Effector memory CD8-positive, alpha-beta T cell (primary cell): ENCODE results near the gene UBAC2.

ENCODE experiments used
- ATAC-seq: fragments of 150-1000 bp; cut with Tn5 transposase; replicated peaks from 2 replicates; pipeline ENCODE4 v1.10.0; 2021; ENCODE audit warnings: mild to moderate bottlenecking, moderate library complexity
- DNase-seq, 3 experiments: peaks; one replicate each; pipeline ENCODE4 v3.0.0; 2021
- H3K27ac Mint-ChIP-seq, 2 donors: one replicate each; pipeline ENCODE4 v1.8.0; 2022; ENCODE audit warnings: mild to moderate bottlenecking in 2 of 2, mixed read lengths in 2 of 2, moderate library complexity in 2 of 2
- H3K27me3 Mint-ChIP-seq, 2 donors: one replicate each; pipeline ENCODE4 v1.8.0; 2022; ENCODE audit warnings: mixed read lengths in 2 of 2
- H3K36me3 Mint-ChIP-seq: one replicate; pipeline ENCODE4 v1.8.0; 2022; ENCODE audit warnings: mild to moderate bottlenecking, moderate library complexity, mixed read lengths; ENCODE audit not compliant: insufficient read depth
- H3K4me1 Mint-ChIP-seq, 2 donors: one replicate each; pipeline ENCODE4 v1.8.0; 2022; ENCODE audit warnings: low read depth in 2 of 2, mixed read lengths in 2 of 2
- H3K4me3 Mint-ChIP-seq, 2 donors: one replicate each; pipeline ENCODE4 v1.8.0; 2022; ENCODE audit warnings: mild to moderate bottlenecking in 2 of 2, mixed read lengths in 2 of 2, moderate library complexity in 2 of 2
- H3K9me3 Mint-ChIP-seq, 2 donors: one replicate each; pipeline ENCODE4 v1.8.0; 2022; ENCODE audit warnings: mixed read lengths in 2 of 2

Gene UBAC2

GRCh38 chr13:99346335-99347042 is 145.8 kb downstream of the UBAC2 start:
- H3K36me3 Mint-ChIP-seq = peaks cover 54% of the 10 kb centered on the region
- peak overlapping the region; percentile 78 to 86 for H3K27ac Mint-ChIP-seq
- DNase-seq (no peak), ATAC-seq (peak; percentile 60)
- peaks cover 55 to 67% of the 10 kb centered on the region in 2 donors for H3K4me1 Mint-ChIP-seq
- no peaks in the 10 kb centered on the region for H3K27me3 Mint-ChIP-seq
- H3K4me3 Mint-ChIP-seq = peak overlapping the region; percentile 42 to 52
- no peaks in the 10 kb centered on the region for H3K9me3 Mint-ChIP-seq

GRCh38 chr13:99347335-99347878 is 146.8 kb downstream of the UBAC2 start:
- Mint-ChIP-seq H3K4me3 (peak overlapping the region; percentile 42 to 52), H3K9me3 (no peaks in the 10 kb centered on the region), H3K36me3 (peaks cover 63% of the 10 kb centered on the region), H3K4me1 (peaks cover 60 to 71% of the 10 kb centered on the region in 2 donors), H3K27ac (peak overlapping the region; percentile 78 to 86), H3K27me3 (no peaks in the 10 kb centered on the region)
- ATAC-seq (no peak), DNase-seq (no peak)

GRCh38 chr13:99347911-99348451 is 147.3 kb downstream of the UBAC2 start:
- Mint-ChIP-seq H3K27me3 (no peaks in the 10 kb centered on the region), H3K27ac (peak overlapping the region; percentile 78 to 86), H3K36me3 (peaks cover 63% of the 10 kb centered on the region), H3K4me3 (peak overlapping the region; percentile 42 to 52), H3K9me3 (no peaks in the 10 kb centered on the region), H3K4me1 (peaks cover 63 to 73% of the 10 kb centered on the region in 2 donors)
- DNase-seq = no peak
- no peak for ATAC-seq

- H3K4me3 Mint-ChIP-seq = no peak overlapping the region
- no peaks in the 10 kb centered on the region for H3K27me3 Mint-ChIP-seq
- DNase-seq (no peak), ATAC-seq (no peak)
- peak overlapping the region; percentile 99 to 100 for H3K27ac Mint-ChIP-seq
- H3K4me1 Mint-ChIP-seq = peaks cover 70 to 86% of the 10 kb centered on the region in 2 donors
- H3K36me3 Mint-ChIP-seq = peaks cover 62% of the 10 kb centered on the region
- no peaks in the 10 kb centered on the region for H3K9me3 Mint-ChIP-seq
These were observed 149.5 kb downstream of the UBAC2 start for GRCh38 chr13:99350191-99350590.

- H3K9me3 Mint-ChIP-seq = no peaks in the 10 kb centered on the region
- H3K4me1 Mint-ChIP-seq = peaks cover 75 to 91% of the 10 kb centered on the region in 2 donors
- ATAC-seq (peak; percentile 57), DNase-seq (peak in 2 of 3 experiments; percentile 49 to 60)
- H3K27ac Mint-ChIP-seq = peak overlapping the region; percentile 99 to 100
- H3K36me3 Mint-ChIP-seq = peaks cover 71% of the 10 kb centered on the region
- H3K4me3 Mint-ChIP-seq = peak overlapping the region; percentile 71 to 77
- no peaks in the 10 kb centered on the region for H3K27me3 Mint-ChIP-seq
These were observed 151.1 kb downstream of the UBAC2 start for GRCh38 chr13:99351772-99352171.

- peak overlapping the region; percentile 99 to 100 for H3K27ac Mint-ChIP-seq
- H3K27me3 Mint-ChIP-seq = no peaks in the 10 kb centered on the region
- ATAC-seq (no peak), DNase-seq (no peak)
- no peaks in the 10 kb centered on the region for H3K9me3 Mint-ChIP-seq
- H3K4me3 Mint-ChIP-seq = peak overlapping the region; percentile 71 to 77
- H3K36me3 Mint-ChIP-seq = peaks cover 76% of the 10 kb centered on the region
- H3K4me1 Mint-ChIP-seq = peaks cover 75 to 91% of the 10 kb centered on the region in 2 donors
These were observed 151.9 kb downstream of the UBAC2 start for GRCh38 chr13:99352351-99353245.

GRCh38 chr13:99353246-99353600 is 152.6 kb downstream of the UBAC2 start:
- H3K9me3 Mint-ChIP-seq = no peaks in the 10 kb centered on the region
- H3K4me1 Mint-ChIP-seq = peaks cover 75 to 90% of the 10 kb centered on the region in 2 donors
- H3K27me3 Mint-ChIP-seq = no peaks in the 10 kb centered on the region
- peak overlapping the region; percentile 99 to 100 for H3K27ac Mint-ChIP-seq
- ATAC-seq (no peak), DNase-seq (no peak)
- peak overlapping the region in 1 of 2 donors; percentile 77 for H3K4me3 Mint-ChIP-seq
- H3K36me3 Mint-ChIP-seq = peaks cover 71% of the 10 kb centered on the region

GRCh38 chr13:99353836-99354235 is 153.2 kb downstream of the UBAC2 start:
- Mint-ChIP-seq H3K27me3 (no peaks in the 10 kb centered on the region), H3K4me3 (peak overlapping the region; percentile 75 to 77), H3K36me3 (peaks cover 65% of the 10 kb centered on the region), H3K4me1 (peaks cover 77 to 90% of the 10 kb centered on the region in 2 donors), H3K9me3 (no peaks in the 10 kb centered on the region), H3K27ac (peak overlapping the region; percentile 99 to 100)
- DNase-seq (no peak), ATAC-seq (no peak)

- peaks cover 63% of the 10 kb centered on the region for H3K36me3 Mint-ChIP-seq
- H3K27ac Mint-ChIP-seq = peak overlapping the region; percentile 99 to 100
- peak overlapping the region; percentile 75 to 77 for H3K4me3 Mint-ChIP-seq
- H3K4me1 Mint-ChIP-seq = peaks cover 76 to 91% of the 10 kb centered on the region in 2 donors
- ATAC-seq (no peak), DNase-seq (no peak)
- no peaks in the 10 kb centered on the region for H3K9me3 Mint-ChIP-seq
- H3K27me3 Mint-ChIP-seq = no peaks in the 10 kb centered on the region
These were observed 153.8 kb downstream of the UBAC2 start for GRCh38 chr13:99354371-99354951.

- Mint-ChIP-seq H3K27me3 (no peaks in the 10 kb centered on the region), H3K4me1 (peaks cover 82 to 94% of the 10 kb centered on the region in 2 donors), H3K4me3 (peak overlapping the region; percentile 75 to 77), H3K36me3 (peaks cover 65% of the 10 kb centered on the region), H3K27ac (peak overlapping the region; percentile 99 to 100), H3K9me3 (no peaks in the 10 kb centered on the region)
- ATAC-seq (no peak), DNase-seq (no peak)
These were observed 154.8 kb downstream of the UBAC2 start for GRCh38 chr13:99355267-99356011.

- no peaks in the 10 kb centered on the region for H3K9me3 Mint-ChIP-seq
- peak overlapping the region; percentile 46 to 75 for H3K4me3 Mint-ChIP-seq
- H3K36me3 Mint-ChIP-seq = peaks cover 65% of the 10 kb centered on the region
- ATAC-seq = peak; percentile 2
- H3K27ac Mint-ChIP-seq = peak overlapping the region; percentile 99 to 100
- H3K27me3 Mint-ChIP-seq = no peaks in the 10 kb centered on the region
- peaks cover 82 to 94% of the 10 kb centered on the region in 2 donors for H3K4me1 Mint-ChIP-seq
- no peak for DNase-seq
These were observed 155.3 kb downstream of the UBAC2 start for GRCh38 chr13:99356012-99356261.

GRCh38 chr13:99356262-99357091 is 155.8 kb downstream of the UBAC2 start:
- Mint-ChIP-seq H3K4me3 (peak overlapping the region; percentile 46 to 75), H3K36me3 (peaks cover 65% of the 10 kb centered on the region), H3K4me1 (peaks cover 83 to 94% of the 10 kb centered on the region in 2 donors), H3K27ac (peak overlapping the region; percentile 99 to 100), H3K27me3 (no peaks in the 10 kb centered on the region), H3K9me3 (no peaks in the 10 kb centered on the region)
- peak; percentile 67 to 71 (median 71) for DNase-seq
- peak; percentile 72 for ATAC-seq
